ENCODE data around the gene NHLRC4.

The NHLRC4 gene

GRCh38 chr16:586047-586644 is 19.3 kb downstream of the NHLRC4 start:
- H3K27ac ChIP-seq (ENCODE audit: poor library complexity, severe bottlenecking), result no peak overlapping the region
- peaks cover 4% of the 10 kb centered on the region for H3K4me1 ChIP-seq (ENCODE audit: insufficient read depth, poor library complexity, severe bottlenecking)
- no peak overlapping the region for H3K4me3 ChIP-seq (ENCODE audit: severe bottlenecking)
- DNase-seq (ENCODE audit: low spot score), result no peak
- no peak for ATAC-seq (ENCODE audit: low read depth)
- no peaks in the 10 kb centered on the region for H3K9me3 ChIP-seq (ENCODE audit: severe bottlenecking)
- H3K27me3 ChIP-seq (ENCODE audit: insufficient read depth, poor library complexity, severe bottlenecking), result no peaks in the 10 kb centered on the region
- H3K36me3 ChIP-seq (ENCODE audit: low read depth), result no peaks in the 10 kb centered on the region
- TF ChIP-seq CTCF (IDR thresholded peaks at IDR 0.05; ENCODE audit: poor library complexity, severe bottlenecking), result no peak

- ATAC-seq (ENCODE audit: low read depth) (no peak), DNase-seq (ENCODE audit: low spot score) (no peak)
- H3K36me3 ChIP-seq (ENCODE audit: low read depth), result no peaks in the 10 kb centered on the region
- H3K27ac ChIP-seq (ENCODE audit: poor library complexity, severe bottlenecking), result peak overlapping the region; percentile 87
- no peaks in the 10 kb centered on the region for H3K9me3 ChIP-seq (ENCODE audit: severe bottlenecking)
- TF ChIP-seq CTCF (IDR thresholded peaks at IDR 0.05; ENCODE audit: poor library complexity, severe bottlenecking), result no peak
- no peak overlapping the region for H3K4me3 ChIP-seq (ENCODE audit: severe bottlenecking)
- H3K27me3 ChIP-seq (ENCODE audit: insufficient read depth, poor library complexity, severe bottlenecking), result no peaks in the 10 kb centered on the region
- peaks cover 8% of the 10 kb centered on the region for H3K4me1 ChIP-seq (ENCODE audit: insufficient read depth, poor library complexity, severe bottlenecking)
Measured at GRCh38 chr16:586645-587590, 20.1 kb downstream of the NHLRC4 start.

- H3K4me1 ChIP-seq (ENCODE audit: insufficient read depth, poor library complexity, severe bottlenecking), result peaks cover 22% of the 10 kb centered on the region
- no peaks in the 10 kb centered on the region for H3K9me3 ChIP-seq (ENCODE audit: severe bottlenecking)
- no peaks in the 10 kb centered on the region for H3K27me3 ChIP-seq (ENCODE audit: insufficient read depth, poor library complexity, severe bottlenecking)
- H3K27ac ChIP-seq (ENCODE audit: poor library complexity, severe bottlenecking), result peak overlapping the region; percentile 87
- peak overlapping the region; percentile 57 for H3K4me3 ChIP-seq (ENCODE audit: severe bottlenecking)
- DNase-seq (ENCODE audit: low spot score), result no peak
- TF ChIP-seq CTCF (IDR thresholded peaks at IDR 0.05; ENCODE audit: poor library complexity, severe bottlenecking), result no peak
- peak; percentile 9; the same call in 2 of the 3 replicates for ATAC-seq (ENCODE audit: low read depth)
- H3K36me3 ChIP-seq (ENCODE audit: low read depth), result no peaks in the 10 kb centered on the region
Measured at GRCh38 chr16:588639-588888, 21.8 kb downstream of the NHLRC4 start.

GRCh38 chr16:588889-589657 is 22.3 kb downstream of the NHLRC4 start:
- Histone ChIP-seq H3K27me3 (ENCODE audit: insufficient read depth, poor library complexity, severe bottlenecking) (no peaks in the 10 kb centered on the region), H3K36me3 (ENCODE audit: low read depth) (no peaks in the 10 kb centered on the region), H3K4me1 (ENCODE audit: insufficient read depth, poor library complexity, severe bottlenecking) (peaks cover 26% of the 10 kb centered on the region), H3K4me3 (ENCODE audit: severe bottlenecking) (peak overlapping the region; percentile 57), H3K9me3 (ENCODE audit: severe bottlenecking) (no peaks in the 10 kb centered on the region), H3K27ac (ENCODE audit: poor library complexity, severe bottlenecking) (peak overlapping the region; percentile 87)
- no peak for TF ChIP-seq CTCF (IDR thresholded peaks at IDR 0.05; ENCODE audit: poor library complexity, severe bottlenecking)
- ATAC-seq (ENCODE audit: low read depth) (peak; percentile 64), DNase-seq (ENCODE audit: low spot score) (peak; percentile 96)
